Pancreas (tissue), 10 donors: Measurements from ENCODE around the gene COL5A1. TPM values are rescaled to one million over a fixed set of nuclear protein-coding genes. Genes with fewer than 3 reads are reported as not detected.

Source experiments
- ATAC-seq, 4 donors: fragments of 200-7000 bp; cut with Tn5 transposase; one replicate each; pipeline versions ENCODE4 v1.8.0 to v1.9.1; 2020; ENCODE audit warnings: mild to moderate bottlenecking in 4 of 4, moderate library complexity in 4 of 4
- DNase-seq, 6 donors: peaks; one replicate each; pipeline ENCODE4 v3.0.0-alpha.2; 2020
- FAIRE-seq: peaks from 2 replicates; lab custom pipeline; 2012; peaks lifted over from hg19 to GRCh38; lab: Jason Lieb, UNC
- H3K27ac ChIP-seq, 4 donors: fragments of 200-600 bp; sonication (generic); 1 replicate in 3 of 4; 2 replicates in 1 of 4; pipeline versions ENCODE4 v1.5.0 to v1.8.0; 2020
- H3K27me3 ChIP-seq, 4 donors: fragments of 200-600 bp; one replicate each; pipeline ENCODE4 v1.8.0; 2021
- H3K36me3 ChIP-seq, 3 donors: fragments of 200-600 bp; sonication (generic) in 1 of 3; one replicate each; pipeline versions ENCODE4 v1.5.0 to v1.8.0; 2020 to 2021
- H3K4me1 ChIP-seq, 3 donors: fragments of 200-600 bp; one replicate each; pipeline ENCODE4 v1.8.0; 2021
- H3K4me3 ChIP-seq, 4 donors: fragments of 200-600 bp; sonication (generic) in 2 of 4; one replicate each; pipeline versions ENCODE4 v1.5.0 to v1.8.0; 2020 to 2021
- H3K9me3 ChIP-seq, 4 donors: fragments of 200-600 bp; one replicate each; pipeline ENCODE4 v1.8.0; 2021
- WGBS, 2 donors: extraction: QIAGEN DNeasy Blood & Tissue Kit; methylation state at CpG; one replicate each; pipeline ENCODE4 v1.1.7; 2013; 5-methylcytosine and 5-hydroxymethylcytosine counted together
- intact Hi-C, 3 donors: fragments of 100-400 bp; cut with DNase I; formaldehyde crosslinking; loops; one replicate each; pipeline versions ENCODE4 v1.11.1 to v1.14.2; 2022
- polyA plus RNA-seq, 2 donors: library from polyadenylated mRNA; stranded (reverse); fragments of 200-250 nt; gene quantifications; one replicate each; pipeline ENCODE4 v1.2.3, GENCODE V29; 2013
- total RNA-seq, 6 donors: library from RNA; stranded (reverse); fragmentation: NEBNext Ultra II Directional in 4 of 6; extraction: Animal tissue kit (Norgen Biotek cat#: 25700) in 4 of 6; gene quantifications; one replicate each; pipeline versions ENCODE4 v1.2.1 to v1.2.4, GENCODE V29; 2021 to 2023
- TF ChIP-seq, protein P1 (sequence below), 4 donors: fragments of 200-600 bp; sonication (generic) in 3 of 4; IDR thresholded peaks; one replicate each; pipeline versions ENCODE4 v1.5.0 to v1.8.0; 2021; ENCODE audit warnings: antibody characterized with exemption in 4 of 4
- donor health status: healthy with polysubstance abuse.
- donor health status: DM: no; HTN: no; CAD: no; lungs with moderate emphysema.
- donor health status: DM: no; HTN: no; CAD: no.
- donor health status: control.
- donor health status: control.
- donor health status: Bipolar disorder and iron deficiency.
- donor health status: DM: yes; HTN: yes; CAD: no.
- donor health status: DM: no; HTN: no; CAD: no.
- donor health status: DM: no; HTN: no; CAD: no.
- donor health status: DM: yes; HTN: yes; CAD: no.

Gene COL5A1
- total and polyA plus RNA-seq, 8 donors, result 1.2 to 62.8 (median 3.5) TPM

DNA sequence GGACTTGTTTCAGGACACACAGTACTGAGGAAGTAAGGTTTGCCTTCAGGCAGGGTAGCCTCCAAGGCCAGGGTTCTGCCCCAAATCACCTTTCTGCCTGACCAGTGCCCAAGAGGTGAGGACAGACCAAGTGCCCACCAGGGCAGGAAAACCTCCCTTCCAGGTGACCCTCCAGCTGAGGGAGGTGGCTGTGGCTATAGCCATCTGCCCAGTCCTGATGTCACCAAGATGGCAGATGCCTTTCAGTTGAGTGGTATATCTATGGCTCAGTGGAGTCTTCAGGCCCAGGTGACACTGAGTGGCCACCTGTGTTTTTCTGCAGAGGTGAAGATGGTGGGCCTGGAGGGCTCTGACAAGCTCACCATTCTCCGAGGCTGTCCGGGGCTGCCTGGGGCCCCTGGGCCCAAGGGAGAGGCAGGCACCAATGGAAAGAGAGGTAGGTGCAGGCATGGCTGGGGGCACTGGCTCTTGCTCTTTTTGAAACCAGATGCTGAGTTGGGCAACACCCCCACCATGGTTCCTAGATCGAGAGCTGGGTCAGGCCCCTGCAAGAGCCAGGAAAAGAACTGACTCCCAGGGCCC, 240.7 kb downstream of the COL5A1 start:
- no peaks in the 10 kb centered on the region for H3K9me3 ChIP-seq
- H3K27me3 ChIP-seq, result no peaks in the 10 kb centered on the region
- H3K4me1 ChIP-seq, result no peaks in the 10 kb centered on the region
- ATAC-seq (no peak), FAIRE-seq (no peak), DNase-seq (peak in 1 of 6 donors; percentile 20)
- H3K27ac ChIP-seq, result no peak overlapping the region
- intact Hi-C loops, result no loop called here
- no peaks in the 10 kb centered on the region for H3K36me3 ChIP-seq
- 50 to 75% methylated on average over 3 of the region's 3 CpGs for WGBS, 2 donors
- H3K4me3 ChIP-seq, result no peak overlapping the region
- TF ChIP-seq, protein P1, sequence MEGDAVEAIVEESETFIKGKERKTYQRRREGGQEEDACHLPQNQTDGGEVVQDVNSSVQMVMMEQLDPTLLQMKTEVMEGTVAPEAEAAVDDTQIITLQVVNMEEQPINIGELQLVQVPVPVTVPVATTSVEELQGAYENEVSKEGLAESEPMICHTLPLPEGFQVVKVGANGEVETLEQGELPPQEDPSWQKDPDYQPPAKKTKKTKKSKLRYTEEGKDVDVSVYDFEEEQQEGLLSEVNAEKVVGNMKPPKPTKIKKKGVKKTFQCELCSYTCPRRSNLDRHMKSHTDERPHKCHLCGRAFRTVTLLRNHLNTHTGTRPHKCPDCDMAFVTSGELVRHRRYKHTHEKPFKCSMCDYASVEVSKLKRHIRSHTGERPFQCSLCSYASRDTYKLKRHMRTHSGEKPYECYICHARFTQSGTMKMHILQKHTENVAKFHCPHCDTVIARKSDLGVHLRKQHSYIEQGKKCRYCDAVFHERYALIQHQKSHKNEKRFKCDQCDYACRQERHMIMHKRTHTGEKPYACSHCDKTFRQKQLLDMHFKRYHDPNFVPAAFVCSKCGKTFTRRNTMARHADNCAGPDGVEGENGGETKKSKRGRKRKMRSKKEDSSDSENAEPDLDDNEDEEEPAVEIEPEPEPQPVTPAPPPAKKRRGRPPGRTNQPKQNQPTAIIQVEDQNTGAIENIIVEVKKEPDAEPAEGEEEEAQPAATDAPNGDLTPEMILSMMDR (IDR thresholded peaks at IDR 0.05), result no peak

DNA sequence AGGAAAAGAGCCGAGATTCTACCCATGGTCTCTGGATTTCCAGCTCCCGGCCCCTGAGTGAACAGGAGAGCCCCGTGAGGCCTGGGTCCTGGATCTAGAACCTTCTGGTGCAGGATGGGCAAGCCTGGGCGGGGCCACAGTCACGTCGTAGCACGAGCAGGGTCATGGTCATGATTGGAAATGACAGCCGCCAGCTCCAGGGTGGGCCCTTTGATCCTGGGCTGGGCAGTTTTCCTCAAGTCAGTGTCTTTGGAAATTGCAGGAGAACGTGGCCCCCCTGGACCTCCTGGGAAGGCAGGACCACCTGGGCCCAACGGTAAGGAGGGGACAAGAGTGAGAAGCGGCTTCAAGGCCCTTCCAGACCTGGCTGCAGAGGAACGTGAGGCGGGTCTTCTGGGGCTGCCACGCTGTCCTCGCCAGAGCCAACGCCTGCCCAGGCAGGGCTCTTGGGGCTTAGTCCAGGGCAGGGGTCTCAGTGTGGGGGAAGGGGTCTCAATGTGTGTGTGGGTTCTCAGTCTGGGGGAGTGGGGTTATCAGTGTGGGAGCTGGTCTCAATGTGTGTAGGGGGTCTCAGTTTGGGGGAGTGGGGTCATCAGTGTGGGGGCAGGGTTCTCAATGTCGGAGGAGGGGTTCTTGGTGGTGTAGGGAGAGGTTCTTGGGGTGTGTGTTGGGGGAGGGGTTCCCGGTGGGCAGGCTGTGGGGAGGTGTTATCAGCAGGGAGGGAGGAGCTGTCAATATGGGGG, 241.6 kb downstream of the COL5A1 start:
- Histone ChIP-seq H3K9me3 (no peaks in the 10 kb centered on the region), H3K4me3 (no peak overlapping the region), H3K36me3 (no peaks in the 10 kb centered on the region), H3K27me3 (no peaks in the 10 kb centered on the region), H3K27ac (no peak overlapping the region), H3K4me1 (no peaks in the 10 kb centered on the region)
- DNase-seq (peak in 1 of 6 donors; percentile 39), ATAC-seq (no peak), FAIRE-seq (no peak)
- TF ChIP-seq, protein P1 (IDR thresholded peaks at IDR 0.05), result no peak
- intact Hi-C loops, result no loop called here
- 73 to 82% methylated on average over 18 of the region's 18 CpGs for WGBS, 2 donors

DNA sequence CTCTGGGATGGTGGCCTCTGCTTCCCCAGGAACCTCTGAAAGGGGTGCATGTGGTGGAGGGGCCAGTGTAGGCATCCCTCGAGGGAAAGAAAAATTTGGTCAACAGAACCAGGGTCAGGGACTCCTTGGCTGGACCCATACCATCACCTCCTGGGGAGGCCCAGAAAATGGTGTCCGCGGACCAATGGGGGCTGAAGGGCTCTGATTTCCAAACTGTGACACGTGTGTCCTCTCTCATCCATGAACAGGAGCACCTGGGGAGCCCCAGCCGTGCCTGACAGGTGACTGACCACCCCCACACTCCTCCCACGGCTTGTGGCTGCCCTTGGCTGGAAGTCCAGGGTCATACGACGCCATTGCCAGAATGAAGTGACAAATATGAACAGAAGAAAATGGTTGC, 242.9 kb downstream of the COL5A1 start:
- FAIRE-seq, result no peak
- no peak overlapping the region for H3K27ac ChIP-seq
- intact Hi-C loops, result no loop called here
- peak in 1 of 6 donors; percentile 35 for DNase-seq
- no peak for ATAC-seq
- no peaks in the 10 kb centered on the region for H3K36me3 ChIP-seq
- H3K9me3 ChIP-seq, result no peaks in the 10 kb centered on the region
- TF ChIP-seq, protein P1 (IDR thresholded peaks at IDR 0.05), result no peak
- no peak overlapping the region for H3K4me3 ChIP-seq
- WGBS, 2 donors, result 61 to 65% methylated on average over 8 of the region's 8 CpGs
- no peaks in the 10 kb centered on the region for H3K27me3 ChIP-seq
- H3K4me1 ChIP-seq, result no peaks in the 10 kb centered on the region

DNA sequence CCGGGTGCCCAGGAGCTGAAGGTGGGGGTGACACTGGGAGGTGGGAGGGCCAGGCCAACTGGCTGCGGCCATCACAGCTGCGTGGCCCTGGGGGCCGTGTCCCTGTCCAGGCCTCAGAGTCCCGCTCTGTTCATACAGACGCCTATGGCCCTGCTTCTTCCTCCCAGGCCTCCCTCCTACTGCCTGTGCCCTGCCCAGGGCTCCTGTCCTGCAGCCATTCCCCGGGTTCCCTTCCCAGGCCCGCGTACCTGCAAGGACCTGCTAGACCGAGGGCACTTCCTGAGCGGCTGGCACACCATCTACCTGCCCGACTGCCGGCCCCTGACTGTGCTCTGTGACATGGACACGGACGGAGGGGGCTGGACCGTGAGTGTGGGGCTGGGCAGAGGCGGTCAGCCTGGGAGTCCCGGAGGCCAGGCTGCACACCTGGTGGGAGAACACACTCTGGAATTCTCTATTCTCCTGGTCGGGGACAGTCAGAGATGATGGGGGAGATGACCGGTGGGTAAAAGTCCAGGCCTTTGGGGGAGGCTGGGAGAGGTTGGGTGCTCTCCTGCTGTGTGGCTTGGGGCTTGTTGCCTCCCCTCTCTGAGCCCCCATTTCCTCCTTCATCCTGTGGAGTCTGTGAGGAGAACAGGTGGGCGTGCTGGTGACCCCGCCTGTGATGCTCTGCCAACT, 243.5 kb downstream of the COL5A1 start:
- TF ChIP-seq, protein P1 (IDR thresholded peaks at IDR 0.05), result no peak
- no peak for FAIRE-seq

More for the DNA sequence above, 243.5 kb downstream of the COL5A1 start:
- Histone ChIP-seq H3K4me1 (no peaks in the 10 kb centered on the region), H3K4me3 (no peak overlapping the region), H3K9me3 (no peaks in the 10 kb centered on the region), H3K36me3 (no peaks in the 10 kb centered on the region), H3K27ac (no peak overlapping the region), H3K27me3 (no peaks in the 10 kb centered on the region)
- WGBS, 2 donors, result 76 to 88% methylated on average over 20 to 22 of the region's 22 CpGs
- intact Hi-C loops, result no loop called here
- ATAC-seq (no peak), DNase-seq (peak in 1 of 6 donors; percentile 36)
